HepG2 (cell line): ENCODE results near the gene KMT5C. TPM values are rescaled to one million over a fixed set of nuclear protein-coding genes. Genes with fewer than 3 reads are reported as not detected.

Source experiments
- DPF2 ChIP-seq: sonication (generic); formaldehyde crosslinking; IDR thresholded peaks from 2 replicates; pipeline ENCODE4 v1.4.0; 2020; ENCODE audit warnings: mild to moderate bottlenecking, low read depth, missing genetic modification reagents, borderline replicate concordance
- FOSL2 ChIP-seq: sonication (generic); formaldehyde crosslinking; IDR thresholded peaks from 2 replicates; pipeline ENCODE4 v1.4.0; 2020; ENCODE audit warnings: missing genetic modification reagents
- HBP1 ChIP-seq: IDR thresholded peaks from 2 replicates; pipeline ENCODE4 v1.6.1; 2016; ENCODE audit warnings: low read depth, control low read depth
- IKZF1 ChIP-seq: fragments of 450-650 bp; IDR thresholded peaks from 2 replicates; pipeline ENCODE4 v1.7.1; 2016
- PHF8 ChIP-seq: sonication (generic); formaldehyde crosslinking; IDR thresholded peaks from 2 replicates; pipeline ENCODE4 v1.5.0; 2020; ENCODE audit warnings: missing genetic modification reagents
- PTBP1 ChIP-seq: fragments of 200-400 bp; formaldehyde crosslinking; IDR thresholded peaks from 2 replicates; pipeline ENCODE4 v1.6.1; 2018; ENCODE audit warnings: low read length, low read depth; ENCODE audit not compliant: poor library complexity, severe bottlenecking
- SMARCE1 ChIP-seq: fragments of 450-650 bp; IDR thresholded peaks from 2 replicates; pipeline ENCODE4 v1.6.1; 2017; ENCODE audit warnings: borderline replicate concordance
- STAT6 ChIP-seq: sonication (generic); formaldehyde crosslinking; IDR thresholded peaks from 2 replicates; pipeline ENCODE4 v1.4.0; 2020; ENCODE audit warnings: missing genetic modification reagents, mild to moderate bottlenecking, borderline replicate concordance
- ZBTB25 ChIP-seq: IDR thresholded peaks from 2 replicates; pipeline ENCODE4 v1.6.1; 2018; ENCODE audit warnings: missing genetic modification reagents
- ZFAT ChIP-seq: sonication (generic); formaldehyde crosslinking; conservative IDR thresholded peaks from 2 replicates; pipeline ENCODE4 v1.8.1; 2023; ENCODE audit warnings: missing genetic modification reagents, inconsistent platforms
- ZNF17 ChIP-seq: sonication (generic); formaldehyde crosslinking; IDR thresholded peaks from 2 replicates; pipeline ENCODE4 v1.5.0; 2020; ENCODE audit warnings: mild to moderate bottlenecking, missing genetic modification reagents
- ZNF281 ChIP-seq: sonication (generic); formaldehyde crosslinking; IDR thresholded peaks from 2 replicates; pipeline ENCODE4 v1.4.0; 2020; ENCODE audit warnings: missing genetic modification reagents, borderline replicate concordance
- ZNF414 ChIP-seq: sonication (generic); formaldehyde crosslinking; IDR thresholded peaks from 2 replicates; pipeline ENCODE4 v1.5.0; 2020; ENCODE audit warnings: missing genetic modification reagents
- ZNF556 ChIP-seq: sonication (generic); formaldehyde crosslinking; IDR thresholded peaks from 2 replicates; pipeline ENCODE4 v1.4.0; 2020; ENCODE audit warnings: mild to moderate bottlenecking, missing genetic modification reagents, borderline replicate concordance
- ZNF609 ChIP-seq: sonication (generic); formaldehyde crosslinking; IDR thresholded peaks from 2 replicates; pipeline ENCODE4 v1.4.0; 2020; ENCODE audit warnings: mild to moderate bottlenecking, missing genetic modification reagents, borderline replicate concordance
- ZNF768 ChIP-seq: sonication (generic); formaldehyde crosslinking; IDR thresholded peaks from 2 replicates; pipeline ENCODE4 v1.4.0; 2020; ENCODE audit warnings: missing genetic modification reagents
- polyA plus RNA-seq, 8 experiments: library from polyadenylated mRNA; depleted of rRNA in 3 of 8; stranded (reverse) in 7 of 8; unstranded in 1 of 8; fragments of >200 nt; fragmentation: Illumina TruSeq in 4 of 8; extraction: Trizol in 4 of 8; gene quantifications; 2 replicates each; pipeline versions ENCODE4 v1.2.1 to v1.2.3, GENCODE V29; 2011 to 2016; ENCODE audit warnings: low read depth in 4 of 8, missing spikeins in 1 of 8, mixed read lengths in 1 of 8; ENCODE audit not compliant: insufficient read depth in 1 of 8
- total RNA-seq, 5 experiments: library from RNA; depleted of rRNA; stranded (reverse); fragments of >200 nt; fragmentation: Illumina TruSeq; extraction: Trizol; gene quantifications; 2 replicates each; pipeline ENCODE4 v1.2.3, GENCODE V29; 2016; ENCODE audit warnings: low read depth in 1 of 5

Gene KMT5C
- total and polyA plus RNA-seq, 2 of the 13 experiments (the other 11 are each of a cell fraction or from before 2014, with no cell fraction given), result 5.5 to 9.0 TPM

GRCh38 chr19:55333870-55334269 is 5.8 kb upstream of the KMT5C start (continued):
- TF ChIP-seq HBP1 (CRISPR knock-in tag), result no peak
- no peak for TF ChIP-seq PTBP1
- no peak for TF ChIP-seq IKZF1
- TF ChIP-seq SMARCE1, result no peak
- 0 out of 2 replicates have a peak, but pooled peaks have one; percentile 48 for TF ChIP-seq STAT6 (CRISPR knock-in tag)
- TF ChIP-seq PHF8 (CRISPR knock-in tag), result peak; percentile 56; the same call in 1 of the 2 replicates
- TF ChIP-seq ZFAT (CRISPR knock-in tag), result no peak
- TF ChIP-seq FOSL2 (CRISPR knock-in tag), result peak; percentile 95
- no peak for TF ChIP-seq ZNF17
- TF ChIP-seq DPF2 (CRISPR knock-in tag), result no peak
- no peak for TF ChIP-seq ZNF768 (CRISPR knock-in tag)
- no peak for TF ChIP-seq ZNF556 (CRISPR knock-in tag)
- no peak for TF ChIP-seq ZNF609 (CRISPR knock-in tag)
- no peak for TF ChIP-seq ZNF281 (CRISPR knock-in tag)
- peak; percentile 78; the same call in 1 of the 2 replicates for TF ChIP-seq ZBTB25 (CRISPR knock-in tag)
- TF ChIP-seq ZNF414 (CRISPR knock-in tag), result peak; percentile 60; the same call in 1 of the 2 replicates
